Measurements from ENCODE around the gene REL.
A peak's percentile ranks its signal among the peaks of the same experiment; 100 is the strongest.
"Not testable (repeated sequence)": the region's sequence is repeated elsewhere in the genome, so short reads cannot be mapped to it uniquely, and the experiment has no call there.

Gene REL

GRCh38 chr2:60926741-60927552, 45.6 kb downstream of the REL start:
- no peak for DNase-seq

GRCh38 chr2:60932061-60932460, 50.7 kb downstream of the REL start:
- DNase-seq, result not testable (repeated sequence)

- no peak for DNase-seq
These were observed 51.6 kb downstream of the REL start for GRCh38 chr2:60932954-60933353.

GRCh38 chr2:60934165-60934722, 52.9 kb downstream of the REL start:
- peak; percentile 67 for DNase-seq

DNA sequence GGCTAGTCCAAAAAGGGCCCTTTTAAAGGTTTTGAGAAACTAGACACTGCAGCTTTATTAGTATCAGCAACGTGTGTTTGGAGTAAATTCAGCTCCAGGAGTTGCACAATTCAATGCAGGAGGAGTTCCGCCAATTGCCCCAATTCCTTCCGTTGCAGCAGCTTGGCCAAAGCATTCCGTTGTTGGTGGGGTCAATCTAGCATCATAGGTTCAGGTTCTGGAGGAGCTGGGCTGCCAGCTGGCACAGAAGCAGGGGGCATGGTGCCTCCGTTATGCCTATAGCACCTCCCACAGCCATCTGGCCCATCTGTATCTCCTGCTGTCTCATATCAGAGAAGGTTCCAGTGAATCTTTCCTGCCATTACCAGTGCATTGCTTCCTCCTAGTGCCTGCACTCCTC, 55.4 kb downstream of the REL start:
- DNase-seq, result peak; percentile 90

GRCh38 chr2:60938301-60938700, 56.9 kb downstream of the REL start:
- DNase-seq, result no peak

GRCh38 chr2:60939622-60940021, 58.2 kb downstream of the REL start:
- DNase-seq, result no peak

DNA sequence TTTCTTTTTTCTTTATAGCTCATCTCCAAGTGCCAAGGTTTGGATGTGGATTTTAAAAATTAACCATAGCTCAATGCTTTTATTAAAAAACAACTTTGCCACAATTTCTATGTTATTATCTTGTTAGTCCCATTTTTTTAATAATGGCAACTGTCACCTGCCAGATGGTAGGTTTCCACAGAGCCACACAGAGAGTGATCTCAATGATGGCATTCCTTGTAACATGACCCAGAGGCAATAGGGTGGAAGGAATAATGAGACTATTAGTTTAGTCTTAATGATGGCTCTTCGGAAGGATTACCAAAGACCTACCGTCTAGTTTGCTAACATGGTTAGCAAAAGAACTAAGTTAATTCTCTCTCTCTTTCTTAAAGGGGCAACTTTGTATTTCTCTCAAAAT, 64.0 kb downstream of the REL start:
- peak; percentile 60 for DNase-seq

DNA sequence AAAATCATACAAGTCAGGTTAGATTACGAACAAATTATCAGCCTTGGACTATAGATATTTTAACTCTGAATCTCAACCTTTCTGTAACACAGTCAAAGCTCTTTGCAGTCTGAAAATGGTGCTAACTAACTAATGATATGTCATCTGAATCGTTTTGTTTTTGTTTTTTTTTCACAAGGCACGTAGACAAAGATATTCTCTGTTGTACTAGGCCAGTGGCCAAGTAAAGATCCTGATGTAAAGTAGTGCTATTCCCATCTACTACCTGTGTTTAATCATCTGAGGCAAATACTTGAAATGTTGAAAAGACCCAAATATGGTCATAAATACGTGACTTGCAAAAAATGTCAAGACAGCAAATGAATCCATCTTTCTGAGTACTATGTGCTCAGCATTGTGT, 65.7 kb downstream of the REL start:
- DNase-seq, result no peak

DNA sequence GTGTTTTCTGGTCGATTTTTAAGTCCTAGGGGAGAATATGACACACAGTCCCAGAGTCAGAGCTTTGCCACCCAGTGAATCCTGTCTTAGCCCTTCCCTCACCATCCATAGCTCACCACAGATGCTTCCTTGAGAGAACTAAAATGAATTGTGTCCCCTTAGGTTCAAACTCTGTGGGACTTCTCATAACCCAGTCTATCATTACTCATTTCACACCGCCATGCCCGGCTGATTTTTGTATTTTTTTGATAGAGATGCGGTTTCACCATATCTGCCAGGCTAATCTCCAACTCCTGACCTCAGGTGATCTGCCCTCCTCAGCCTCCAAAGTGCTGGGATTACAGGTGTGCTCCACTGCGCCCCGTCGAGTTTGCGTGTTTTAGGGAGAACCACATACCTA, 66.8 kb downstream of the REL start:
- DNase-seq, result no peak

DNA sequence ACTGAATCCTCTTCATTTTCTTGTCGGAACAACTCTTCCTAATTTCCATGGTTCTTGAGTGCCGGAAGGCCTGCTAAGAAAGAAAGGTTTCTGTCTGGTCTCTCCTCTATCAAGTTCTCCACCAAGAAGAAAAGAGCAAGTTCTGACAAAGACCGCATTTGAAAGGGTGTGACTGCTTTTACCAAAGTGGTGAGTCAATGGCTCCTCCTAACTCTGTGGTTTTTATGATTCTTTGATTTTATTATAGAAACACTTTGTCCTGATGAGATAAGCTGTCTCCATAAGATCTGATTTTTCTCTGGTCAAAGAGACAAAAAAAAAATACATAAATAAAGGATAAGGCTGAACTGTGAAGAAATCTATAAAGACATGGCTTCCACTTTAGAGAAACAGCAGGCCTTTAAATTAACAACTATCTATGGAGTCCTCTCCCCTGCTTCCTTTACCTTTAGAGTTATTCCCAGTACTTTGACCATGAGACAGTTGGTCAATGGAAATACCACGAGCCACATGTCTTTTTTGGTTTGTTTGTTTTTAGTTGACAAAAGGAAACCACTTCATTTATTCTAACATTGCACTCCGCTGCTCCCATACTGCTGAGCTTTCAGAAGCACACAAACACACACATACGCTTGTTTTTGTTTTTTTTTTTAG, 67.7 kb downstream of the REL start:
- DNase-seq, result no peak

DNA sequence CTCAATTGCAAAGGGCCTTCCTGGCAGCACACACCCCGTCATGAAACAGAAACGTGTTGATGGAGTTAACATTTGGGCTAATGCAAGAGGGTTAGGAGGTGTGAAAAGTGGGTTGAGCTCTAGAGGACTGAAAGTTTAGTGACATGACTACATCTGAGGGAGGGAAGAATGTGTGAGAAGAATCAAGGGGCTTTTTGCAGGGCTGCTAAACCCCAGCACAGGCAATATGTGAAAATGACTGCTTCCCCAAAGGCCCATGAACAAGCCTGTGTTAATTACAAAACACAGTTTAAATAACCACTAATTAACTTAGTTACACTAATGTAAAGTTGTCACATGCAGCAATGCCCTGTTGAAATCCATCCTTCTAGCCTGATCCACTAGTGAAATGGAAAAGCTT, 72.8 kb downstream of the REL start:
- no peak for DNase-seq

GRCh38 chr2:60957224-60957623, 75.8 kb downstream of the REL start:
- DNase-seq, result no peak

DNA sequence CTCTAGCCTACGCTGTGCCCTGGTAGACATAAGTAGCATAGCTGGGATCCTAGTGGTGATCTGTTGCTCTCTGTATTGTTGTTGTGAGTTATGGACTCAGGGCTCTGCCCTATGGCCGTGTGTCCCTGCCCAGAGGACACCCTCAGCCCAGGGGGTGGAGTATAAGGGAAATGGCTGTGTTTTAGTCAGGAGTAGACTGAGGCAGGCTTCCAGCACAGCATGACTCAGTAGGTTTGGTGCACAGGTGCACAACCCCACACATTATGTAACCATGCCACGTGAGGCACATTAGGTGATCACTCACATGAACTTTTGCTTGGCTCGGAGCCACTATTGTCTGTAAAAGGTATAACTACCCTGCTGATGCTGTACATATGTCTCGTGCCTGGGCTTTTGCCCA, 76.3 kb downstream of the REL start:
- DNase-seq, result no peak

DNA sequence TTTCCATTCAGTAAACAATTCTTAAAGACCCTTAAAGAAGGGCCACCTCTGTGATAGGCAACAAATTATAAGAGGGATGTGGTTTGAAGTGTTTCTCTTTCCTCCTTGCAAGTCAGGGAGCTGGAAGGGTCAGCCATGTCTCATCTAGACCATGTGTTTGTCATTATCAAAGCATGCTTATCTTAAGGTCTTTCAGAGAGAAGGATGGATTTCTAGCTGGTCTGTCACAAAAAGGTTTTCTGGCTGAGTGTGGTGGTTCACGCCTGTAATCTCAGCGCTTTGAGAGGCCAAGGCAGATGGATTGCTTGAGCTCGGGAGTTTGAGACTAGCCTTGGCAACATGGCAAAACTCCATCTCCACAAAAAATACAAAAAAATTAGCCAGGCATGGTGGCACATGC, 77.0 kb downstream of the REL start:
- no peak for DNase-seq

GRCh38 chr2:60958800-60959199, 77.4 kb downstream of the REL start:
- no peak for DNase-seq

- DNase-seq, result no peak
These were observed 78.1 kb downstream of the REL start for GRCh38 chr2:60959501-60959900.

- no peak for DNase-seq
These were observed 79.3 kb downstream of the REL start for GRCh38 chr2:60960706-60961105.

DNA sequence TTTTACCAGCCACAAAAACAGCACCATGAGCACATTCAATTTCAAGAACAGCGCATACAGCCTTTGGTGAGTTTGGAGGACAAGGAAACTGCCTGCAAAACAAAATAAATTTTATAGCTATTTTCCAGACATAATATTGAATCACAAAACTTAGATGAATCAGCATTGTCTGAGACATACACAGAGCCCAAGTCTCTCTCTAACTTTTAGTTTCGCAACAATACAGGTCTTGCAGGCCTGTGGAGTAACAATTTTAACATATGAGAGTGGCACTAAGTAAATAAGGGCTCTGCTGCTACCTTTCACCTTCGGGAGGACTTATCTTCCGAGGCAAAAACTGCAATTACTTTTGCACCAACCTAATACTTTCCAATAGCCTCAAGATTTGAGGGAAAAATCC, 80.1 kb downstream of the REL start:
- no peak for DNase-seq

GRCh38 chr2:60962528-60962927, 81.2 kb downstream of the REL start:
- DNase-seq, result no peak

GRCh38 chr2:60963190-60963589, 81.8 kb downstream of the REL start:
- no peak for DNase-seq

GRCh38 chr2:60964651-60965498, 83.5 kb downstream of the REL start:
- DNase-seq, result no peak

- no peak for DNase-seq
These were observed 84.1 kb downstream of the REL start for GRCh38 chr2:60965499-60965785.

Measured in DMS 273 treated with DMSO at 0.1 percent for 48 hours (cell line).